Measurements from ENCODE around the gene GUK1. TPM values are rescaled to one million over a fixed set of nuclear protein-coding genes. Genes with fewer than 3 reads are reported as not detected.
A peak's percentile ranks its signal among the peaks of the same experiment; 100 is the strongest.

Gene GUK1
- total RNA-seq, 2 experiments from 2014 or later, result 196 to 270 TPM

GRCh38 chr1:228159008-228159665 is 19.1 kb downstream of the GUK1 start:
- no peak overlapping the region for H3K27ac Mint-ChIP-seq
- no peak overlapping the region for H3K4me3 Mint-ChIP-seq
- ATAC-seq (no peak), DNase-seq (no peak)
- intact Hi-C loops (cut with DNase I, micrococcal nuclease), result no loop called here
- H3K9me3 Mint-ChIP-seq (ENCODE audit: low read depth), result no peaks in the 10 kb centered on the region
- ChIA-PET POLR2A (interaction anchor here (0.6 kb wide), 1 partner anchor 54 kb away, joined by 5 read pairs; no protein-coding TSS in a partner anchor), CTCF (interaction anchor here (0.7 kb wide), 1 partner anchor 80 kb away, joined by 3 read pairs; no protein-coding TSS in a partner anchor)
- no peaks in the 10 kb centered on the region for H3K27me3 Mint-ChIP-seq
- H3K36me3 Mint-ChIP-seq (ENCODE audit: low read depth), result no peaks in the 10 kb centered on the region
- peaks cover 35% of the 10 kb centered on the region for H3K4me1 Mint-ChIP-seq

- CTCF ChIA-PET, result no interaction called here
These were observed 20.2 kb downstream of the GUK1 start for GRCh38 chr1:228160201-228160761.

GRCh38 chr1:228161362-228161761 is 21.3 kb downstream of the GUK1 start:
- ATAC-seq (no peak), DNase-seq (no peak)
- H3K9me3 Mint-ChIP-seq (ENCODE audit: low read depth), result no peaks in the 10 kb centered on the region
- intact Hi-C loops (cut with DNase I, micrococcal nuclease), result loop anchor here in 1 of 2 experiments (10.0 kb wide), 1 partner anchor 1757 kb away; the partner anchor contains the start of gene PARP1
- CTCF ChIA-PET, result interaction anchor here (0.8 kb wide), 1 partner anchor 10 kb away, joined by 3 read pairs; no protein-coding TSS in a partner anchor
- POLR2A ChIA-PET, result no interaction called here
- no peak overlapping the region for H3K4me3 Mint-ChIP-seq
- peaks cover 30% of the 10 kb centered on the region for H3K4me1 Mint-ChIP-seq
- no peaks in the 10 kb centered on the region for H3K36me3 Mint-ChIP-seq (ENCODE audit: low read depth)
- no peaks in the 10 kb centered on the region for H3K27me3 Mint-ChIP-seq
- H3K27ac Mint-ChIP-seq, result no peak overlapping the region

More at GRCh38 chr1:228160201-228160761, 20.2 kb downstream of the GUK1 start:
- H3K27ac Mint-ChIP-seq, result no peak overlapping the region
- POLR2A ChIA-PET, result no interaction called here
- ATAC-seq (no peak), DNase-seq (no peak)
- H3K4me3 Mint-ChIP-seq, result no peak overlapping the region
- H3K27me3 Mint-ChIP-seq, result no peaks in the 10 kb centered on the region
- intact Hi-C loops (cut with DNase I, micrococcal nuclease), result loop anchor here in 1 of 2 experiments (10.0 kb wide), 1 partner anchor 1755 kb away; the partner anchor contains the start of gene PARP1
- H3K9me3 Mint-ChIP-seq (ENCODE audit: low read depth), result no peaks in the 10 kb centered on the region
- H3K4me1 Mint-ChIP-seq, result peaks cover 31% of the 10 kb centered on the region
- no peaks in the 10 kb centered on the region for H3K36me3 Mint-ChIP-seq (ENCODE audit: low read depth)

GRCh38 chr1:228161866-228162265 is 21.8 kb downstream of the GUK1 start:
- Mint-ChIP-seq H3K4me3 (no peak overlapping the region), H3K27ac (peak overlapping the region; percentile 29)

GRCh38 chr1:228162286-228163006 is 22.4 kb downstream of the GUK1 start:
- Mint-ChIP-seq H3K9me3 (ENCODE audit: low read depth) (no peaks in the 10 kb centered on the region), H3K36me3 (ENCODE audit: low read depth) (no peaks in the 10 kb centered on the region), H3K4me1 (peaks cover 31% of the 10 kb centered on the region), H3K4me3 (no peak overlapping the region), H3K27me3 (no peaks in the 10 kb centered on the region), H3K27ac (peak overlapping the region; percentile 29)
- DNase-seq, result no peak
- ChIA-PET CTCF (interaction anchor here (1.3 kb wide), 1 partner anchor 17 kb away, joined by 5 read pairs; no protein-coding TSS in a partner anchor), POLR2A (interaction anchor here (1.3 kb wide), 1 partner anchor 19 kb away, joined by 3 read pairs; no protein-coding TSS in a partner anchor)
- no peak for ATAC-seq
- intact Hi-C loops (cut with DNase I, micrococcal nuclease), result loop anchor here in 1 of 2 experiments (10.0 kb wide), 1 partner anchor 1758 kb away; the partner anchor contains the start of gene PARP1

More at GRCh38 chr1:228161866-228162265, 21.8 kb downstream of the GUK1 start:
- H3K36me3 Mint-ChIP-seq (ENCODE audit: low read depth), result no peaks in the 10 kb centered on the region
- intact Hi-C loops (cut with DNase I, micrococcal nuclease), result loop anchor here in 1 of 2 experiments (10.0 kb wide), 1 partner anchor 1757 kb away; the partner anchor contains the start of gene PARP1
- H3K9me3 Mint-ChIP-seq (ENCODE audit: low read depth), result no peaks in the 10 kb centered on the region
- no peak for DNase-seq
- CTCF ChIA-PET, result no interaction called here
- POLR2A ChIA-PET, result no interaction called here
- ATAC-seq, result no peak
- H3K27me3 Mint-ChIP-seq, result no peaks in the 10 kb centered on the region
- peaks cover 33% of the 10 kb centered on the region for H3K4me1 Mint-ChIP-seq

GRCh38 chr1:228163007-228163753 is 23.1 kb downstream of the GUK1 start:
- H3K4me3 Mint-ChIP-seq, result no peak overlapping the region
- peaks cover 35% of the 10 kb centered on the region for H3K4me1 Mint-ChIP-seq
- DNase-seq (no peak), ATAC-seq (no peak)
- CTCF ChIA-PET, result interaction anchor here (1.3 kb wide), 1 partner anchor 16 kb away, joined by 5 read pairs; no protein-coding TSS in a partner anchor
- POLR2A ChIA-PET, result interaction anchor here (1.3 kb wide), 1 partner anchor 20 kb away, joined by 3 read pairs; no protein-coding TSS in a partner anchor
- no peak overlapping the region for H3K27ac Mint-ChIP-seq
- H3K36me3 Mint-ChIP-seq (ENCODE audit: low read depth), result peaks cover 3% of the 10 kb centered on the region
- H3K27me3 Mint-ChIP-seq, result no peaks in the 10 kb centered on the region
- intact Hi-C loops (cut with DNase I, micrococcal nuclease), result loop anchor here in 1 of 2 experiments (10.0 kb wide), 1 partner anchor 1758 kb away; the partner anchor contains the start of gene PARP1
- no peaks in the 10 kb centered on the region for H3K9me3 Mint-ChIP-seq (ENCODE audit: low read depth)

- no peak for ATAC-seq
- H3K4me3 Mint-ChIP-seq, result peak overlapping the region; percentile 80
- intact Hi-C loops (cut with DNase I, micrococcal nuclease), result loop anchor here (2.0 to 10.0 kb wide), 2 partner anchors 81 to 1759 kb away; partner anchors contain the start of genes ARF1 (in 1 of the 2) and PARP1 (in 1 of the 2)
- ChIA-PET POLR2A (interaction anchor here (1.3 kb wide), 1 partner anchor 21 kb away, joined by 3 read pairs; no protein-coding TSS in a partner anchor), CTCF (interaction anchor here (1.3 to 3.7 kb wide), 4 partner anchors 15 to 81 kb away, joined by 5 to 30 read pairs (median 8); partner anchors contain the start of gene ARF1)
- H3K9me3 Mint-ChIP-seq (ENCODE audit: low read depth), result no peaks in the 10 kb centered on the region
- peak overlapping the region; percentile 87 for H3K27ac Mint-ChIP-seq
- H3K4me1 Mint-ChIP-seq, result peaks cover 35% of the 10 kb centered on the region
- no peak for DNase-seq
- H3K27me3 Mint-ChIP-seq, result no peaks in the 10 kb centered on the region
- H3K36me3 Mint-ChIP-seq (ENCODE audit: low read depth), result peaks cover 3% of the 10 kb centered on the region
These were observed 23.9 kb downstream of the GUK1 start for GRCh38 chr1:228163776-228164519.

GRCh38 chr1:228164561-228165371 is 24.7 kb downstream of the GUK1 start:
- Mint-ChIP-seq H3K4me1 (peaks cover 35% of the 10 kb centered on the region), H3K9me3 (ENCODE audit: low read depth) (no peaks in the 10 kb centered on the region), H3K27ac (peak overlapping the region; percentile 87), H3K36me3 (ENCODE audit: low read depth) (peaks cover 3% of the 10 kb centered on the region), H3K4me3 (peak overlapping the region; percentile 80), H3K27me3 (no peaks in the 10 kb centered on the region)
- CTCF ChIA-PET, result interaction anchor here (0.6 to 3.9 kb wide), 16 partner anchors 8 to 1172 kb away, joined by 3 to 30 read pairs (median 4); partner anchors contain the start of genes ARF1, GUK1 and TRIM11
- intact Hi-C loops (cut with DNase I, micrococcal nuclease), result loop anchor here (1.0 to 10.0 kb wide), 11 partner anchors 10 to 1760 kb away; partner anchors contain the start of genes MRPL55 (in 2 of the 2), ARF1 (in 1 of the 2), C1orf35 (in 1 of the 2) and GUK1 (in 1 of the 2)
- DNase-seq (no peak), ATAC-seq (no peak)
- POLR2A ChIA-PET, result interaction anchor here (0.6 to 1.5 kb wide), 7 partner anchors 9 to 242 kb away, joined by 3 to 9 read pairs (median 4); partner anchors contain the start of genes GUK1 and TRIM11
